Mesendoderm (in vitro differentiated cells): ENCODE data around the gene DCBLD1. TPM values are rescaled to one million over a fixed set of nuclear protein-coding genes. Genes with fewer than 3 reads are reported as not detected.

Experiments
- small RNA-seq: library from polyadenylated mRNA; stranded (forward); fragments of <200 nt; extraction: miRNeasy Mini kit (QIAGEN cat#:217004); gene quantifications from one replicate; pipeline ENCODE3, GENCODE V24; 2013; ENCODE audit not compliant: insufficient read depth

The DCBLD1 gene

Small RNA genes within 50 kb of the gene (small RNA-seq; reads per million reads assigned to genes)
- gene RNU6-253P: not detected
